ENCODE measurements around the gene REEP3.
"Not testable (repeated sequence)": the region's sequence is repeated elsewhere in the genome, so short reads cannot be mapped to it uniquely, and the experiment has no call there.

Gene REEP3

GRCh38 chr10:63493004-63493403 is 28.2 kb upstream of the REEP3 start:
- Histone ChIP-seq H3K9me3 (ENCODE audit: control insufficient read depth, insufficient read depth, low read length) (peaks cover 3% of the 10 kb centered on the region), H3K9ac (ENCODE audit: low read depth, low read length) (no peak overlapping the region), H3K4me3 (ENCODE audit: low read depth, low read length) (no peak overlapping the region), H3K4me1 (ENCODE audit: control insufficient read depth, insufficient read depth, low read length) (no peaks in the 10 kb centered on the region), H3K36me3 (ENCODE audit: control insufficient read depth, insufficient read depth, low read length) (no peaks in the 10 kb centered on the region), H3K27me3 (ENCODE audit: control insufficient read depth, insufficient read depth, low read length) (no peaks in the 10 kb centered on the region)

GRCh38 chr10:63494951-63495350 is 26.2 kb upstream of the REEP3 start:
- Histone ChIP-seq H3K27me3 (ENCODE audit: control insufficient read depth, insufficient read depth, low read length) (no peaks in the 10 kb centered on the region), H3K4me1 (ENCODE audit: control insufficient read depth, insufficient read depth, low read length) (no peaks in the 10 kb centered on the region), H3K9me3 (ENCODE audit: control insufficient read depth, insufficient read depth, low read length) (peaks cover under 1% of the 10 kb centered on the region), H3K4me3 (ENCODE audit: low read depth, low read length) (no peak overlapping the region), H3K9ac (ENCODE audit: low read depth, low read length) (no peak overlapping the region), H3K36me3 (ENCODE audit: control insufficient read depth, insufficient read depth, low read length) (no peaks in the 10 kb centered on the region)

- no peaks in the 10 kb centered on the region for H3K36me3 ChIP-seq (ENCODE audit: control insufficient read depth, insufficient read depth, low read length)
- no peak overlapping the region for H3K4me3 ChIP-seq (ENCODE audit: low read depth, low read length)
- no peaks in the 10 kb centered on the region for H3K27me3 ChIP-seq (ENCODE audit: control insufficient read depth, insufficient read depth, low read length)
- H3K9ac ChIP-seq (ENCODE audit: low read depth, low read length): no peak overlapping the region
- no peaks in the 10 kb centered on the region for H3K9me3 ChIP-seq (ENCODE audit: control insufficient read depth, insufficient read depth, low read length)
- H3K4me1 ChIP-seq (ENCODE audit: control insufficient read depth, insufficient read depth, low read length): no peaks in the 10 kb centered on the region
Observed at GRCh38 chr10:63496561-63496960, 24.6 kb upstream of the REEP3 start.

- Histone ChIP-seq H3K27me3 (ENCODE audit: control insufficient read depth, insufficient read depth, low read length) (no peaks in the 10 kb centered on the region), H3K4me1 (ENCODE audit: control insufficient read depth, insufficient read depth, low read length) (no peaks in the 10 kb centered on the region), H3K9ac (ENCODE audit: low read depth, low read length) (no peak overlapping the region), H3K36me3 (ENCODE audit: control insufficient read depth, insufficient read depth, low read length) (no peaks in the 10 kb centered on the region), H3K4me3 (ENCODE audit: low read depth, low read length) (no peak overlapping the region), H3K9me3 (ENCODE audit: control insufficient read depth, insufficient read depth, low read length) (no peaks in the 10 kb centered on the region)
Observed at GRCh38 chr10:63497321-63497720, 23.9 kb upstream of the REEP3 start.

- H3K36me3 ChIP-seq (ENCODE audit: control insufficient read depth, insufficient read depth, low read length): no peaks in the 10 kb centered on the region
- no peaks in the 10 kb centered on the region for H3K27me3 ChIP-seq (ENCODE audit: control insufficient read depth, insufficient read depth, low read length)
- no peaks in the 10 kb centered on the region for H3K9me3 ChIP-seq (ENCODE audit: control insufficient read depth, insufficient read depth, low read length)
- H3K4me3 ChIP-seq (ENCODE audit: low read depth, low read length): no peak overlapping the region
- peaks cover 4% of the 10 kb centered on the region for H3K4me1 ChIP-seq (ENCODE audit: control insufficient read depth, insufficient read depth, low read length)
- H3K9ac ChIP-seq (ENCODE audit: low read depth, low read length): no peak overlapping the region
Observed at GRCh38 chr10:63498665-63499064, 22.5 kb upstream of the REEP3 start.

GRCh38 chr10:63500551-63500950 is 20.6 kb upstream of the REEP3 start:
- H3K4me3 ChIP-seq (ENCODE audit: low read depth, low read length): not testable (repeated sequence)

GRCh38 chr10:63501954-63502353 is 19.2 kb upstream of the REEP3 start:
- Histone ChIP-seq H3K4me1 (ENCODE audit: control insufficient read depth, insufficient read depth, low read length) (peaks cover 16% of the 10 kb centered on the region), H3K4me3 (ENCODE audit: low read depth, low read length) (no peak overlapping the region), H3K9ac (ENCODE audit: low read depth, low read length) (no peak overlapping the region), H3K27me3 (ENCODE audit: control insufficient read depth, insufficient read depth, low read length) (no peaks in the 10 kb centered on the region), H3K9me3 (ENCODE audit: control insufficient read depth, insufficient read depth, low read length) (no peaks in the 10 kb centered on the region), H3K36me3 (ENCODE audit: control insufficient read depth, insufficient read depth, low read length) (no peaks in the 10 kb centered on the region)

More at GRCh38 chr10:63500551-63500950, 20.6 kb upstream of the REEP3 start:
- not testable (repeated sequence) for H3K36me3 ChIP-seq (ENCODE audit: control insufficient read depth, insufficient read depth, low read length); H3K27me3 ChIP-seq (ENCODE audit: control insufficient read depth, insufficient read depth, low read length); H3K9me3 ChIP-seq (ENCODE audit: control insufficient read depth, insufficient read depth, low read length); H3K9ac ChIP-seq (ENCODE audit: low read depth, low read length)
- peaks cover 13% of the 10 kb centered on the region for H3K4me1 ChIP-seq (ENCODE audit: control insufficient read depth, insufficient read depth, low read length)

- H3K27me3 ChIP-seq (ENCODE audit: control insufficient read depth, insufficient read depth, low read length): no peaks in the 10 kb centered on the region
- H3K4me1 ChIP-seq (ENCODE audit: control insufficient read depth, insufficient read depth, low read length): peaks cover 16% of the 10 kb centered on the region
- H3K9me3 ChIP-seq (ENCODE audit: control insufficient read depth, insufficient read depth, low read length): no peaks in the 10 kb centered on the region
Observed at GRCh38 chr10:63502832-63503231, 18.4 kb upstream of the REEP3 start.

GRCh38 chr10:63503395-63503794 is 17.8 kb upstream of the REEP3 start:
- Histone ChIP-seq H3K27me3 (ENCODE audit: control insufficient read depth, insufficient read depth, low read length) (no peaks in the 10 kb centered on the region), H3K9ac (ENCODE audit: low read depth, low read length) (no peak overlapping the region), H3K9me3 (ENCODE audit: control insufficient read depth, insufficient read depth, low read length) (no peaks in the 10 kb centered on the region), H3K4me3 (ENCODE audit: low read depth, low read length) (no peak overlapping the region), H3K36me3 (ENCODE audit: control insufficient read depth, insufficient read depth, low read length) (no peaks in the 10 kb centered on the region), H3K4me1 (ENCODE audit: control insufficient read depth, insufficient read depth, low read length) (peaks cover 16% of the 10 kb centered on the region)

More at GRCh38 chr10:63502832-63503231, 18.4 kb upstream of the REEP3 start:
- Histone ChIP-seq H3K4me3 (ENCODE audit: low read depth, low read length) (no peak overlapping the region), H3K9ac (ENCODE audit: low read depth, low read length) (no peak overlapping the region), H3K36me3 (ENCODE audit: control insufficient read depth, insufficient read depth, low read length) (no peaks in the 10 kb centered on the region)

- Histone ChIP-seq H3K36me3 (ENCODE audit: control insufficient read depth, insufficient read depth, low read length) (no peaks in the 10 kb centered on the region), H3K27me3 (ENCODE audit: control insufficient read depth, insufficient read depth, low read length) (no peaks in the 10 kb centered on the region), H3K9me3 (ENCODE audit: control insufficient read depth, insufficient read depth, low read length) (no peaks in the 10 kb centered on the region), H3K4me3 (ENCODE audit: low read depth, low read length) (no peak overlapping the region), H3K4me1 (ENCODE audit: control insufficient read depth, insufficient read depth, low read length) (peaks cover 16% of the 10 kb centered on the region), H3K9ac (ENCODE audit: low read depth, low read length) (no peak overlapping the region)
Observed at GRCh38 chr10:63504145-63504881, 16.9 kb upstream of the REEP3 start.

GRCh38 chr10:63505562-63505961 is 15.6 kb upstream of the REEP3 start:
- H3K4me1 ChIP-seq (ENCODE audit: control insufficient read depth, insufficient read depth, low read length): peaks cover 16% of the 10 kb centered on the region
- no peaks in the 10 kb centered on the region for H3K36me3 ChIP-seq (ENCODE audit: control insufficient read depth, insufficient read depth, low read length)
- no peak overlapping the region for H3K9ac ChIP-seq (ENCODE audit: low read depth, low read length)
- no peaks in the 10 kb centered on the region for H3K27me3 ChIP-seq (ENCODE audit: control insufficient read depth, insufficient read depth, low read length)
- no peaks in the 10 kb centered on the region for H3K9me3 ChIP-seq (ENCODE audit: control insufficient read depth, insufficient read depth, low read length)
- no peak overlapping the region for H3K4me3 ChIP-seq (ENCODE audit: low read depth, low read length)

GRCh38 chr10:63506554-63506953 is 14.6 kb upstream of the REEP3 start:
- Histone ChIP-seq H3K27me3 (ENCODE audit: control insufficient read depth, insufficient read depth, low read length) (no peaks in the 10 kb centered on the region), H3K36me3 (ENCODE audit: control insufficient read depth, insufficient read depth, low read length) (no peaks in the 10 kb centered on the region), H3K4me1 (ENCODE audit: control insufficient read depth, insufficient read depth, low read length) (peaks cover 16% of the 10 kb centered on the region), H3K9me3 (ENCODE audit: control insufficient read depth, insufficient read depth, low read length) (no peaks in the 10 kb centered on the region), H3K4me3 (ENCODE audit: low read depth, low read length) (no peak overlapping the region), H3K9ac (ENCODE audit: low read depth, low read length) (no peak overlapping the region)

Measured in iPS-15b (cell line).